Measurements from ENCODE around the gene SPINK13.

- no peak for TF ChIP-seq CTCF (IDR thresholded peaks at IDR 0.05)
- no peak for TF ChIP-seq POLR2A (IDR thresholded peaks at IDR 0.05)
These were observed 38.8 kb upstream of the SPINK13 start for GRCh38 chr5:148229840-148230239.

All from lower leg skin (tissue), 3 donors.